ENCODE results near the gene PCSK4. TPM values are rescaled to one million over a fixed set of nuclear protein-coding genes. Genes with fewer than 3 reads are reported as not detected.

PCSK4 gene
- total RNA-seq, 1 experiment from 2014 or later, result 7.2 TPM

DNA sequence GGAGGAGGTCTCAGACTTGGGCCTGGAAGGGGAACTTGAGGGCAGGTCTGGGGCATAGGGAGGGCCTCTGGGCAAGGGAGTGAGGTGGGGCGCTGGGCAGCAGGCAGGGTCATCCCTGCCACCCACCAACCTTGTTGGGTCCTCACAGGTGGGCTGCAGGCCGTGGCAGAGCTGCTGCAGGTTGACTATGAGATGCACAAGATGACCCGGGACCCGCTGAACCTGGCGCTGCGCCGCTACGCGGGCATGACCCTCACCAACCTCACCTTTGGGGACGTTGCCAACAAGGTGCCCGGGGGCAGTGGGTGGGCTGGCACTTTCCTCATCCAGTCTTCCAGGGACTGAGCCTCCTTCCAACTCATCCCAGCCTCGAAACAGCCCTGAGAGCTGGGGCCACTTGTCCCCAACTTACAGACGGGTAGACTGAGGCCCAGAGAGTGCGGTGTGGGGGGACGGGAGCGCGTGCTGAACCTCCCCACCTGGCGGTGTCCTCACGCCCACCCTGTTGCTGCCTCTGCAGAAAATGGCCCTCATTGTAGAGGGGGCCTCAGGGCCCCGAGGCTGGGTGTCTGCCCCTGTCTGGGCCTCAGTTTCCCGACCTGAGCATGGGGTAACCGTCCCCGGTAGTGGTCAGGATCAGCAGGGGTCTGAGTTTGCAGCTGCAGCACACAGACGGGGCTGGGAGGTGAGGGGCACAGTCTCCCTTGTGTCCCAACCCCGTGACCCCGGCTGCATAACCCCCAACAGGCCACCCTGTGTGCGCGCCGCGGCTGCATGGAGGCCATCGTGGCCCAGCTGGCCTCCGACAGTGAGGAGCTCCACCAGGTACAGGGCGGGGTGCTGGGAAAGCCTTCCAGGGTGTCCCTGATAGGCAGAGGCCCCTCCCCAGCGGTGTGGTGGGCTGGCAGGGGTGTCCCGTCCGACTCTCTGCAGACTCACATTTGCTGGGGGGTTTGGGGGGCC lies 29.8 kb downstream of the PCSK4 start:
- Histone ChIP-seq H3K27ac (ENCODE audit: low read depth, low read length, poor library complexity, severe bottlenecking) (no peak overlapping the region), H3K4me3 (ENCODE audit: low read depth, low read length, poor library complexity, severe bottlenecking) (no peak overlapping the region), H3K36me3 (ENCODE audit: insufficient read depth, low read length, poor library complexity, severe bottlenecking) (no peaks in the 10 kb centered on the region), H3K9me3 (ENCODE audit: low read depth, low read length, poor library complexity, severe bottlenecking) (no peaks in the 10 kb centered on the region), H3K4me1 (ENCODE audit: insufficient read depth, low read length, poor library complexity, severe bottlenecking) (peaks cover 18% of the 10 kb centered on the region), H3K27me3 (replicated peaks; ENCODE audit: insufficient read depth, low read depth, low read length, poor library complexity) (no peaks in the 10 kb centered on the region)
- ChIA-PET CTCF (no interaction called here), POLR2A (ENCODE audit: low non-redundant PET) (no interaction called here)
- TF ChIP-seq, protein P1, sequence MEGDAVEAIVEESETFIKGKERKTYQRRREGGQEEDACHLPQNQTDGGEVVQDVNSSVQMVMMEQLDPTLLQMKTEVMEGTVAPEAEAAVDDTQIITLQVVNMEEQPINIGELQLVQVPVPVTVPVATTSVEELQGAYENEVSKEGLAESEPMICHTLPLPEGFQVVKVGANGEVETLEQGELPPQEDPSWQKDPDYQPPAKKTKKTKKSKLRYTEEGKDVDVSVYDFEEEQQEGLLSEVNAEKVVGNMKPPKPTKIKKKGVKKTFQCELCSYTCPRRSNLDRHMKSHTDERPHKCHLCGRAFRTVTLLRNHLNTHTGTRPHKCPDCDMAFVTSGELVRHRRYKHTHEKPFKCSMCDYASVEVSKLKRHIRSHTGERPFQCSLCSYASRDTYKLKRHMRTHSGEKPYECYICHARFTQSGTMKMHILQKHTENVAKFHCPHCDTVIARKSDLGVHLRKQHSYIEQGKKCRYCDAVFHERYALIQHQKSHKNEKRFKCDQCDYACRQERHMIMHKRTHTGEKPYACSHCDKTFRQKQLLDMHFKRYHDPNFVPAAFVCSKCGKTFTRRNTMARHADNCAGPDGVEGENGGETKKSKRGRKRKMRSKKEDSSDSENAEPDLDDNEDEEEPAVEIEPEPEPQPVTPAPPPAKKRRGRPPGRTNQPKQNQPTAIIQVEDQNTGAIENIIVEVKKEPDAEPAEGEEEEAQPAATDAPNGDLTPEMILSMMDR (conservative IDR thresholded peaks at IDR 0.05; ENCODE audit: low read depth, low read length), result no peak
- TF ChIP-seq EZH2 (IDR thresholded peaks at IDR 0.05; ENCODE audit: borderline replicate concordance, low read depth, low read length, poor library complexity, severe bottlenecking), result no peak
- BruUV-seq (replicated peaks), result no TSS peak
- DNase-seq (ENCODE audit: low spot score), result no peak
- intact Hi-C loops (cut with micrococcal nuclease; ENCODE audit: unreplicated experiment), result no loop called here

DNA sequence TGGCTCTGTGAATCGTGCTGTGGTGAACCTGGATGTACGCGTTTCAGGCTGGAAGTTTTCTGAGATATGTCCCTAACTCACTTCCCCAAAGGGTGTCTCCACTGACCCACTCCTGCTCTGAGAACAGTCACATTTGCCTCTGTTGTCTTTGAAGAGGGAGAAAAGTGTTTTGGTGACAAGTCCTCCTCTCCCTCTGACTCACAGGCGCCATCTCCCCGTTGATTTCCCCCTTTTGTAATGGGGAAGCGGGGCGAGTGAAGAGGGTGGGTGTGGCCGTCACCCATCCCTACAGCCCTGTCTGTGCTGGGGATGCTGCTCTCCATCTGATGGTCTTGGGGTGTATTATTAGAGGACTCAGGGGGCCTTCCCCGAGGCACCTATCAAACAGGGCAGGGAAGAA lies 30.7 kb downstream of the PCSK4 start:
- H3K4me3 ChIP-seq (ENCODE audit: low read depth, low read length, poor library complexity, severe bottlenecking), result no peak overlapping the region
- no peak for TF ChIP-seq EZH2 (IDR thresholded peaks at IDR 0.05; ENCODE audit: borderline replicate concordance, low read depth, low read length, poor library complexity, severe bottlenecking)
- TF ChIP-seq, protein P1 (conservative IDR thresholded peaks at IDR 0.05; ENCODE audit: low read depth, low read length), result no peak
- no peaks in the 10 kb centered on the region for H3K36me3 ChIP-seq (ENCODE audit: insufficient read depth, low read length, poor library complexity, severe bottlenecking)
- ChIA-PET CTCF (no interaction called here), POLR2A (ENCODE audit: low non-redundant PET) (no interaction called here)
- no peak for DNase-seq (ENCODE audit: low spot score)
- H3K4me1 ChIP-seq (ENCODE audit: insufficient read depth, low read length, poor library complexity, severe bottlenecking), result peaks cover 22% of the 10 kb centered on the region
- intact Hi-C loops (cut with micrococcal nuclease; ENCODE audit: unreplicated experiment), result no loop called here
- H3K27ac ChIP-seq (ENCODE audit: low read depth, low read length, poor library complexity, severe bottlenecking), result no peak overlapping the region
- BruUV-seq (replicated peaks), result no TSS peak
- H3K27me3 ChIP-seq (replicated peaks; ENCODE audit: insufficient read depth, low read depth, low read length, poor library complexity), result no peaks in the 10 kb centered on the region
- no peaks in the 10 kb centered on the region for H3K9me3 ChIP-seq (ENCODE audit: low read depth, low read length, poor library complexity, severe bottlenecking)

DNA sequence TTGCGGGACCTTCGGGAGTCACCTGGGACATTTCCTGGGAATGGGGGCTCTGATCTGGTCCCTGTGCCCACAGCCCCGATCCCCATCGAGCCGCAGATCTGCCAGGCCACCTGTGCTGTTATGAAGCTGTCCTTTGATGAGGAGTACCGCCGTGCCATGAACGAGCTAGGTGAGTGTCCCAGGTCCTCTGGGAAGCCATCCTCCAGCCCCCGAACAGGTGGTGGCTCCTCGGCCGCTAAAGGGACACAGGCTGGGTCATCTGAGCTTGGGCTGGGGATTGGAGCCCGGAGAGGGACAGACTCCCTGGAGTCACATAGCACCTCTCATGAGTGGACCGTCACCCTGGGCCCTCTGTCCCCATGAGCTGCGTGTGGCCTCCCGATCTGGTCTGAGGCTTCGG lies 32.3 kb downstream of the PCSK4 start:
- intact Hi-C loops (cut with micrococcal nuclease; ENCODE audit: unreplicated experiment), result no loop called here
- Histone ChIP-seq H3K4me1 (ENCODE audit: insufficient read depth, low read length, poor library complexity, severe bottlenecking) (peaks cover 29% of the 10 kb centered on the region), H3K4me3 (ENCODE audit: low read depth, low read length, poor library complexity, severe bottlenecking) (no peak overlapping the region), H3K36me3 (ENCODE audit: insufficient read depth, low read length, poor library complexity, severe bottlenecking) (no peaks in the 10 kb centered on the region), H3K27me3 (replicated peaks; ENCODE audit: insufficient read depth, low read depth, low read length, poor library complexity) (no peaks in the 10 kb centered on the region), H3K9me3 (ENCODE audit: low read depth, low read length, poor library complexity, severe bottlenecking) (no peaks in the 10 kb centered on the region), H3K27ac (ENCODE audit: low read depth, low read length, poor library complexity, severe bottlenecking) (no peak overlapping the region)
- no TSS peak for BruUV-seq (replicated peaks)
- DNase-seq (ENCODE audit: low spot score), result no peak
- CTCF ChIA-PET, result no interaction called here
- TF ChIP-seq EZH2 (IDR thresholded peaks at IDR 0.05; ENCODE audit: borderline replicate concordance, low read depth, low read length, poor library complexity, severe bottlenecking), result no peak
- TF ChIP-seq, protein P1 (conservative IDR thresholded peaks at IDR 0.05; ENCODE audit: low read depth, low read length), result no peak
- POLR2A ChIA-PET (ENCODE audit: low non-redundant PET), result no interaction called here
